ENCODE data around the gene INF2.

The INF2 gene

DNA sequence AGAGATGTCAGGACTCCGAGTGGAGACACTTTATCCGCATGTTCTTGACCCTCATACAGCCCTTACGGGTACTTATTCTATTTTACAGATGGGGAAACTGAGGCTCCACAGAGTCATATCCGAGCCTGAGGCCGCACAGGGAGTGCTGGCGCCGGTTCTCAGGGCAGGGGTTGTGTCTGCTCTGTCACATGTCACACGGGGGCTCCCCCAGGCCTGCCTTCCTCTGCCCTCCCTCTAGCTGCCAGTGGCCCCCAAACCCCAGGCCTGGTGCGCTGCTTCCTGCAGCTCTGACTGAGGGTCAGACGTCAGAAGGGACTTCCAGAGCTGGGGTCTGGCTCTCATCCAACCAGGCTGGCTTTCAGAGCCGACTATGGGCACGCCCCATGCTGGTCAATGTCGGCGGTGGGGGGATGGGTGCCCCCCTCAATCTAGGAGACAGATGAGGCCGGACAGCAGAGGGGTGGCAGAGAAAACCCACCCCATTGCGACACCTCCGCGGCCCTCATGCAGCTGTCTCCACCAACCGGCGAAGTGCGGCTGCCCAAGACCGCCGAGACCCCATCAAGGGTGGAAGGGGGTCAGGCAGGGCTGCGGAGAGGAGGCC, 811 bp upstream of the INF2 start:
- no peak for DNase-seq (ENCODE audit: low spot score)

- DNase-seq (ENCODE audit: low spot score) = no peak
Measured at GRCh38 chr14:104689881-104690711, 678 bp downstream of the INF2 start.

DNA sequence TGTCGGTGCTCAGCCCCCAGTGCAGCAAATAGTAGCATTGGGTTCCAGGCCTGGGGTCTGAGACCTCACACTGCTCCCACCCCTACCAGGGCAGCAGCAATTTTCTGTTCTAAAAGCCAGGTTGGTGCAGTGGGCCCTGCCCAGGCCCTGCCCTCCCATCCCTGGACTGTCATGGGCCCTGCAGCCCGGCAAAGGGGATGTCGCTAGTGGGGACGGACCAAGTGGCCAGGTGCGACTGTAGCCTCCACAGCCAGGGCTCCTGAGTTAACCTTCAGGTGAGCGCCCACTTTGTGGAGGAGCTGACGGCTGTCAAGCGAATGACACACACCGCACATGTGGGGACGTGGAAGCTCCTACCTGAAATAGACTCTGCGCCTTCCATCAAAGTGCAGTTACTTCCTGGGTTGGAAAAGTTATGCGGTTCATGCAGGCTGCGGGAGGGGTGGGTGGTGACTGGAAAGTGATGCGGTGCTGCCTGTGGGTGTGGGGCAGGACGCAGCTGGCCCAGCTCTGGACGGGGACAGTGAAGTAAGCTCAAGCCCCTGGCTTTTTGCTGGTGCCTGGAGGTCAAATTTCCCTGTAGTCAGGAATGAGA, 1.5 kb downstream of the INF2 start:
- no peak for DNase-seq (ENCODE audit: low spot score)

- no peak for DNase-seq (ENCODE audit: low spot score)
Measured at GRCh38 chr14:104691546-104692260, 2.3 kb downstream of the INF2 start.

GRCh38 chr14:104692261-104692938, 3.0 kb downstream of the INF2 start:
- no peak for DNase-seq (ENCODE audit: low spot score)

DNA sequence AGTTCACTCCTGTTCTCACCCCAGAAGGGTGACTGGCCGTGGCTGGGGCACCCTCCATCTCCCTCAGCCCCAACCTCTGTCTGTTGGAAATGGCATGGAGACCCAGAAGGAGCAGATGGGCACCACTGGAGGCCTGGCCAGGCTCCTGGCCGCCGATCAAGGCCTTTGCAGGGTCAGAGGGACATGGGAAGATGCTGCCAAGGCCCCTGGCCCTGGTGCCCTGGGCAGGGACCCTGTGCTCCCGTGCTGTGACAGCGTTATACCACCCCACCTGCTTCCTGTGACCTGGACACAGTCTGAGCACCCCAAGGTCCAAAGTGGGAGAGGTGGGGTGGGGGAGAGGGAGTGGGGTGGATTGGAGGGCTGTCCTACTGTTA, 3.5 kb downstream of the INF2 start:
- no peak for DNase-seq (ENCODE audit: low spot score)

DNA sequence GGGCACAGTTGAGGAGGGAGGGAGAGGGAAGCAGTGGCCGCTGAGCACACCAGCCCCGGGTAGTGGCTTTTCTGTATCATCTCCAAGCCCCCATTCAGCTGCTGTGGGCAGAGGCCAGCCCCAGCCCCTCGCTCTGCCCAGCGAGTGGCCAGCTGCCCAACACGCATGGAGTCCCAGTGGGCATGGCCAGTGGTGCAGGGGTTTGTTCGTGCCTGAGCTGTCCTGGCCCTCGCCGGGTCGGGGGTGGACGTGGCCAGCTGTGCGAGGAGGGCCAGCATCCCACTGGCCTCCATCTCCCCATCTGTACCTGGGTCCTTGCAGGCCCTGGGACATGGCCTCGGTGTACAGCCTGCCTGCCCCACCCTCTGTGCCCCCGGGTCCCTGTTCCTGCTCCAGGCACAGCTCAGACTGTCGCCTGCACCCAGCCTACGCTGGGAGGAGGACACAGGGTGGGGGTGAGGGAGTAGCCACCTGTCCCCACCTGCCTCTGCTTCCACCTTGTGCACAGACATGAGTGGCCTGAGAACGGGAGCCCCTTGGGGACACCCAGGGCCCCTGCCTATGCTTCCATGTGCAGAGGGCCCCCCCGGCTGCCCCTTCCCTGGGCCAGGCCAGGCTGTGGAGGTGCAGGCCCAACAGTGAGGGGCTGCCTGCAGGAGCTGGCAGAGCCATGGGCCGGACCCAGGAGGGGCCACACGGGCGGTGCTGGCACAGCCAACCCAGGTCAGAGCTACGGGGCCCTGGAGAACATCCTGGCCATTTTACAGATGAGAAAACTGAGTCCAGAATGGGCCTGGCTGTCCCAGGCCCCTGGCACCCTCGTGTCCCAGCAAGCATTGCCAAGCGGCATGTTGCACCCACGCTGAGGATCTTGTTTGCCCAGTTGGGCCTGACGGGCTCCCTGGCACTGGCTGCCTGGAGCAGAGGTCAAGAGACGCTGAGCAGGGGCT, 4.3 kb downstream of the INF2 start:
- DNase-seq (ENCODE audit: low spot score) = no peak

DNA sequence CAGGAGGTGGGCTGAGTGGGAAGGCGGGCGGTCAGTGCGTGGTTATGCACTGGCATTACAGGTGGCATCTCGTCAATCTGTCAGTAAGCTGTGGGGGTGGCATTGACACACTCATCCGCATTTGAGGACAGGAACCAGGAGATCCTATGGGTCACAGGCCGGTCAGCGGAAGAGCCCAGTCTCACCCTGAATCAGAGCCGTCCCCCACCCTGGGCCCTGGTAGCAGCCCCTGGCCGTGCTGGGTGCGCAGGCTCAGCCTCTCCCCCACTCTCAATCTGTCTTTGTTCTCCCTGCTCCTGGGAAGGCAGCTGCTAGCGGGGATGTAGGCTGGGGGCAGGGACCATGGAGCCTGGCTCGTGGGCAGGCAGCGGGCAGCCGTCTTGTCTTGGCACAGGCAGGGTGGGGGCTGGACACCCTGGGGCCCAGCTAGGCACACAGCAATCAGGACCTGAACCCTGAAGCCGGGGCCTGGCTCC, 5.1 kb downstream of the INF2 start:
- DNase-seq (ENCODE audit: low spot score) = no peak

DNA sequence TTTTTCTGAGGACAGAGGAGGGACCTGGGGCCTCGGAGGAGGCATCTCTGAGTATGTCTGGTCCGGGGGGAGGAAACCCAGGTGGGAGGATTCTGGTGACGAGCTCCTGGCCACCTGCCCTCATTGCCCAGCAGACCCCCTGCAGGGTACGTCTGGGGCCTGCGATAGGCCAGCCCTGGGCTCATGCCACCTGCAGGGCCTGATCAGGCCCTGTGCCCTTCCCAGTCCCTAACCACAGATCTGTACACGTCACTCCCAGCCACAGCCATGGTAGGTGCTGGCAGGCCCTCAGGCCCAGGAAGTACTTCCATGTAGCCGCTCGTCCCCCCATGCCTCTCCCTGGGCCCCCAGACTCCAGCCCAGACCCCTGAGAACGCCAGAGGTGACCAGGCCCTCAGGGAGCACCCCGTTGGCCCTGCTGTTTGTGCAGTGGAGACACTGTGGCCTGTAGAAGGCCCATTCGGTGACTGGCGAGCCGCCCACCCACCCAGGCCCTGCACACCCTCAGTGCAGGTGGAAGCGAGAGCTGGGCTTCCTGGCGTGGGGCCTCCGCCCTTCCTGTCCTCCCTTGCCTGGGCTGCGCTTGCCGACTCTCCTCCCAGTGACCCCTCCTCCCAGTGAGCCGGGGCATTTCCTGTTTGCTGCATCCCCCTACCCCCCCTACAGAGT, 5.7 kb downstream of the INF2 start:
- no peak for DNase-seq (ENCODE audit: low spot score)

DNA sequence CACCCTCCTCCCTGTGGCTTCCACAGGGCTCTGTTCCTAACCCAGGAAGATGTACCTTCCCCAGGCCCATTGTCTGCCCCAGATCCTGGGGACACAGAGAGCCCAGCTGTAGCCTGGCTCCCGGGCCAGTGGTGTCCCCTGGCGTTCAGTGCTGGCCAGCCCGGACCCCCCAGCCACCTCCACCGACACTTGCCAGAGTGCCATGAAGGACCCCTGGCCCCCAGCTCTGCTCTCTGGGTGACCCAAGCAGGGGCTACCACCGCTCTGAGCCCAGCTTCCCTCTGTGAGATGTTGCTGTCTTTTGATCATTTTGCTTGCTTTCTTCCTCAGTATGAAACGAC, 6.2 kb downstream of the INF2 start:
- no peak for DNase-seq (ENCODE audit: low spot score)

DNA sequence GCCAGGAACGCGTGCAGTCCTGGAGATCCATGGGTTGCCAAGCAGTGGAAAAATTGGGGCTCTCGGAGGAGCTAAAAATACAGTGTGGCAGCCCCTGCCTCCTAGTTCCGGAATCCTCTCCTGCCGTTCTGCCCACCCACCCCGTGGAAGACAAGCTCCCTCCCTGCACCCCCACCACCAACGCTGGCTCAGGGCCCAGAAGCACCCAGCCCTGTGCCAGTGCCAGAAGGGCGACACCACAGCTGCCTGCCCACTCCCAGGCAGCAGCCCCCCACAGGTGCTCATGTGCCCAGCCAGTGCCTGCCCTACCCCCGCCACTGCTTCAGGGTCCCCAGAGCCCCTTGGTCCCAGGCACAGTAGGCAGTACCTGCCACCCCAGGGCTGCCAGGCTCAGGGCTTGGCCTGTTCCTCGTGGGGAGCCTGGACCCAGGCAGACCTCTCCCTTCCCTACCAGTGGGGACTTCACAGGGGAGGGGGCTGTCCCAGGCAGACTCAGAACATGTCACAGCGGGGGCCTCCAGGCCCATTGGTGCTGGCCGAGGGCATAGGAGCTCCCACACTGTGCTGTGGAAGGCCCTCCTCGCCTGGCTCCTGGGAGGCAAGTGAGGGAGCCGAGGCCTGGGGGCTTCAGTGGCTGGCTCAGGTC, 7.4 kb downstream of the INF2 start:
- no peak for DNase-seq (ENCODE audit: low spot score)

GRCh38 chr14:104697317-104697703, 7.9 kb downstream of the INF2 start:
- DNase-seq (ENCODE audit: low spot score) = no peak

GRCh38 chr14:104697892-104698583, 8.6 kb downstream of the INF2 start:
- no peak for DNase-seq (ENCODE audit: low spot score)

DNA sequence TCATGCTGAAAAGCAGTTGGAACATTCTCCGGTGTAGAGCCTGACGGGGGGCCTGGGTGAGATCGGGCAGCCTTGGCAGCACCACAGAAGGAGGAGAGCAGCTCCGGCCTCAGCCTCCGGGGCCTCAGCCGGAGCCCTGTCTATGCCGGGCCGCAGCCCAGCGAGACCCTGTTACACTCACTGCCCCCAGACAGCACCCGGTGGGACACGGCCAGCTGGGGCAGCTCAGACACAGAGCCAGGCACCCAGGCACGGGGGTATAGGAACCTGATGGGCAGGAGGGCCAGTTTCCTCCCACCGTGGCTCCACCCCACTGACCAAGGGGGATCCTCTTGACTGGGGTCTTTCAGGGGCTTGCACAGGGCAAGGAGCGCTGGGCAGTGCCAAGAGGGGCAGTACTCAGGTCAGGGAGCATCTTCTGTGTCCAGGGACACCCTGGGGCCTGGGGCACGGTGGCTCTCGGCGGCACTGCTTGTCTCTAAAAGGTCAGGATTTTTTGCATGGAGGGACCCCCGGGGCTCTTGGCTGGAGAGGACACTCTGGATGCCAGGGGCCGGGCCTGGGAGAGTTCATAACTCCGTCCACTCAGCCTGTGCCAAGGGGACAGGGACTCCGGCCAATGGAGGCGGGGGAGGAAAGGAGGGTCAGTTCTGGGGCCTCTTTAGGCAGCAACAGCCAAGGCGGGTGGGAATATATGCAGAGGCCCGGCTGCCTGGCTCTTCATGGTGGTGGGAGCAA, 9.4 kb downstream of the INF2 start:
- no peak for DNase-seq (ENCODE audit: low spot score)

DNA sequence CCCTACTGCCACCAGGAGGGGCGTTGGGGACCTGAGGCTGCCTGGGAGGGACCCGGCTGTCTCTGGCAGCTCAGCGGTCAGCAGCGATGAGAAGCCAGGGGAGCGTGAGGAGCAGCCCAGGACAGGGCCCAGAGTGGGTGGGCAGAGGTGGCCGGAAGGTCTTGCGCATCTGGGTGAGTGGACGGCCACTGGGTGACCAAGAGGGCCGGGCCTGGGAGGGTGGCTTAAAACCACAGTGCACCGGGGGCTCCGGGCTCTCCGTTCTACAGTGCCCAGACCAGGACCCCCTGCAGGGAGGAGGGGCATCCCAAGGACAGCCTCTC, 10.0 kb downstream of the INF2 start:
- no peak for DNase-seq (ENCODE audit: low spot score)

GRCh38 chr14:104700225-104700651, 10.8 kb downstream of the INF2 start:
- DNase-seq (ENCODE audit: low spot score) = no peak

GRCh38 chr14:104700747-104701217, 11.4 kb downstream of the INF2 start:
- no peak for DNase-seq (ENCODE audit: low spot score)

DNA sequence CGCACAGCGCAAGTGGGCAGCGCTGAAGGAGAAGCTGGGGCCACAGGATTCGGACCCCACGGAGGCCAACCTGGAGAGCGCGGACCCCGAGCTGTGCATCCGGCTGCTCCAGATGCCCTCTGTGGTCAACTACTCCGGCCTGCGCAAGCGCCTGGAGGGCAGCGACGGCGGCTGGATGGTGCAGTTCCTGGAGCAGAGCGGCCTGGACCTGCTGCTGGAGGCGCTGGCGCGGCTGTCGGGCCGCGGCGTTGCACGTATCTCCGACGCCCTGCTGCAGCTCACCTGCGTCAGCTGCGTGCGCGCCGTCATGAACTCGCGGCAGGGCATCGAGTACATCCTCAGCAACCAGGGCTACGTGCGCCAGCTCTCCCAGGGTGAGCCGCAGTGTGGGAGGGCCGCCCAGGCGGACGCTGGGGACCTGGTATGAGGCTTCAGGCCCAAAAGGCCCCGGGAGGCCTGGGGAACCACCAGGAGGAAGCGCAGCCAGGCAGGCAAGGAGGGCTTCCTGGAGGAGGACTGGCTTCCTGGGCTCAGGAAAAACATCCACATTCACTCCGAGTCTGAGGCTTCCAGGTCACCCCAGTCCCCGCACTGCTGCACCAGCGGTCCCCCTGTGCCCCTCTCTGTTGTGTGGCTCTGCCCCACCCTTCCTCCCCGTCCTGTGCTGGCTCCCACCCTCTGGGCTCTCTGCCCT, 12.1 kb downstream of the INF2 start:
- no peak for DNase-seq (ENCODE audit: low spot score)
